OCI-LY7 (cell line): ENCODE measurements around the gene TFRC. TPM values are rescaled to one million over a fixed set of nuclear protein-coding genes. Genes with fewer than 3 reads are reported as not detected.
"Not testable (repeated sequence)": the region's sequence is repeated elsewhere in the genome, so short reads cannot be mapped to it uniquely, and the experiment has no call there.

Experiments
- BruUV-seq: library from RNA; stranded (reverse); fragments of 400-500 nt; replicated peaks from 2 replicates; lab custom pipeline; 2021; lab: Mats Ljungman, UMichigan
- CTCF ChIA-PET: fragments of 300-600 bp; sonication (Branson Sonifier 250); formaldehyde crosslinking; loops from one replicate; lab custom pipeline; 2022; ENCODE audit warnings: antibody characterized with exemption; ENCODE audit not compliant: unreplicated experiment; lab: Charles Lee
- POLR2A ChIA-PET: fragments of 300-600 bp; sonication (Branson Sonifier 250); formaldehyde crosslinking; loops from one replicate; lab custom pipeline; 2022; ENCODE audit warnings: antibody characterized with exemption; lab: Charles Lee
- DNase-seq: peaks from one replicate; pipeline ENCODE4 v3.0.0-alpha.2; 2015; ENCODE audit warnings: low spot score
- H2AFZ ChIP-seq: fragments of 200-600 bp; sonication (generic), shearing (Covaris generic); 2 replicates; pipeline ENCODE4 v1.6.1; 2014; ENCODE audit warnings: mild to moderate bottlenecking, antibody characterized with exemption, low read length, moderate library complexity
- H3K27ac ChIP-seq: fragments of 200-600 bp; sonication (generic); 2 replicates; pipeline ENCODE4 v1.5.1; 2014; ENCODE audit warnings: mixed run types, low read depth, mild to moderate bottlenecking, moderate library complexity, low read length, inconsistent platforms; ENCODE audit not compliant: poor library complexity, severe bottlenecking
- H3K36me3 ChIP-seq: fragments of 200-600 bp; sonication (generic); 2 replicates; pipeline ENCODE4 v1.6.1; 2014; ENCODE audit warnings: mild to moderate bottlenecking, antibody characterized with exemption, low read length, moderate library complexity, mixed read lengths; ENCODE audit not compliant: insufficient read depth
- H3K4me1 ChIP-seq: fragments of 200-600 bp; sonication (generic); 2 replicates; pipeline ENCODE4 v1.5.1; 2014; ENCODE audit warnings: mild to moderate bottlenecking, low read length; ENCODE audit not compliant: insufficient read depth, poor library complexity, severe bottlenecking
- H3K4me2 ChIP-seq: fragments of 200-600 bp; sonication (generic); 2 replicates; pipeline ENCODE4 v1.6.1; 2014; ENCODE audit warnings: mild to moderate bottlenecking, low read length
- H3K4me3 ChIP-seq: fragments of 200-600 bp; sonication (generic); 2 replicates; pipeline ENCODE4 v1.5.1; 2014; ENCODE audit warnings: mild to moderate bottlenecking, low read depth, low read length; ENCODE audit not compliant: poor library complexity, severe bottlenecking
- H3K79me2 ChIP-seq: fragments of 200-600 bp; sonication (generic); 2 replicates; pipeline ENCODE4 v1.6.1; 2016; ENCODE audit warnings: low read depth, mild to moderate bottlenecking, low read length, moderate library complexity, mixed read lengths; ENCODE audit not compliant: insufficient read depth
- H3K9me2 ChIP-seq: fragments of 200-600 bp; sonication (generic); 2 replicates; pipeline ENCODE4 v1.6.1; 2016; ENCODE audit warnings: mild to moderate bottlenecking, low read length, mixed read lengths; ENCODE audit not compliant: insufficient read depth
- H3K9me3 ChIP-seq: fragments of 200-600 bp; sonication (generic); 2 replicates; pipeline ENCODE4 v1.6.1; 2014; ENCODE audit warnings: mild to moderate bottlenecking, mixed run types, low read length, mixed read lengths
- H4K20me1 ChIP-seq: fragments of 200-600 bp; sonication (generic); 2 replicates; pipeline ENCODE4 v1.6.1; 2014; ENCODE audit warnings: mild to moderate bottlenecking, antibody characterized with exemption, low read length, moderate library complexity, mixed read lengths; ENCODE audit not compliant: insufficient read depth
- CTCF ChIP-seq: fragments of 200-600 bp; sonication (generic); conservative IDR thresholded peaks from 2 replicates; pipeline ENCODE4 v1.5.1; 2014; ENCODE audit warnings: mild to moderate bottlenecking, antibody characterized with exemption, low read length, moderate library complexity, mixed read lengths
- EZH2phosphoT487 ChIP-seq: fragments of 200-600 bp; sonication (generic); IDR thresholded peaks from 2 replicates; pipeline ENCODE4 v1.6.1; 2018; ENCODE audit warnings: low read depth, borderline replicate concordance, mild to moderate bottlenecking, mixed run types, antibody characterized with exemption, low read length, moderate library complexity, mixed read lengths
- intact Hi-C: fragments of 100-400 bp; cut with micrococcal nuclease; formaldehyde crosslinking; loops from one replicate; pipeline ENCODE4 v1.10.0; 2022; ENCODE audit not compliant: unreplicated experiment
- total RNA-seq, 2 experiments: library from RNA; depleted of rRNA in 1 of 2; stranded (reverse); fragments of >200 nt in 1 of 2; shearing (Covaris generic) in 1 of 2; gene quantifications; 2 replicates each; pipeline ENCODE4 v1.2.3, GENCODE V29; 2014 to 2022

The TFRC gene
- total RNA-seq, 2 experiments from 2014 or later: 127 to 236 TPM

GRCh38 chr3:196111939-196112386 lies 30.1 kb upstream of the TFRC start:
- Histone ChIP-seq H3K36me3 (no peaks in the 10 kb centered on the region), H3K9me3 (no peaks in the 10 kb centered on the region), H3K4me3 (no peak overlapping the region), H2AFZ (no peak overlapping the region; the same call in 1 of the 2 replicates), H3K9me2 (no peaks in the 10 kb centered on the region), H4K20me1 (no peaks in the 10 kb centered on the region), H3K4me2 (no peak overlapping the region), H3K4me1 (peaks cover 10% of the 10 kb centered on the region), H3K79me2 (no peaks in the 10 kb centered on the region), H3K27ac (no peak overlapping the region)
- CTCF ChIA-PET: no interaction called here
- TF ChIP-seq EZH2phosphoT487: no peak
- no peak for TF ChIP-seq CTCF
- BruUV-seq: no TSS peak
- no peak for DNase-seq
- intact Hi-C loops: no loop called here
- POLR2A ChIA-PET: interaction anchor here (0.6 to 1.1 kb wide), 3 partner anchors 69 to 256 kb away, joined by 3 to 4 read pairs (median 4); no protein-coding TSS in a partner anchor

- no peak overlapping the region for H3K27ac ChIP-seq
- no peaks in the 10 kb centered on the region for H4K20me1 ChIP-seq
- BruUV-seq: no TSS peak
- no peaks in the 10 kb centered on the region for H3K79me2 ChIP-seq
- no peak for DNase-seq
- TF ChIP-seq EZH2phosphoT487 (no peak), CTCF (no peak)
- no peaks in the 10 kb centered on the region for H3K4me1 ChIP-seq
- H3K9me3 ChIP-seq: no peaks in the 10 kb centered on the region
- POLR2A ChIA-PET: interaction anchor here (0.9 to 1.2 kb wide), 2 partner anchors 9 to 11 kb away, joined by 3 to 4 read pairs; no protein-coding TSS in a partner anchor
- CTCF ChIA-PET: no interaction called here
- no peak overlapping the region for H3K4me3 ChIP-seq
- no peak overlapping the region for H2AFZ ChIP-seq
- H3K4me2 ChIP-seq: no peak overlapping the region
- intact Hi-C loops: no loop called here
- H3K9me2 ChIP-seq: no peaks in the 10 kb centered on the region
- H3K36me3 ChIP-seq: no peaks in the 10 kb centered on the region
Observed at GRCh38 chr3:196108075-196108743, 26.3 kb upstream of the TFRC start.

- H3K27ac ChIP-seq, H4K20me1 ChIP-seq, H3K4me3 ChIP-seq, DNase-seq, H3K36me3 ChIP-seq, H3K9me2 ChIP-seq, BruUV-seq, H3K4me2 ChIP-seq, H3K79me2 ChIP-seq, H3K4me1 ChIP-seq, H3K9me3 ChIP-seq, H2AFZ ChIP-seq, intact Hi-C loops: not testable (repeated sequence)
- ChIA-PET POLR2A (interaction anchor here (1.2 kb wide), 1 partner anchor 11 kb away, joined by 6 read pairs; no protein-coding TSS in a partner anchor), CTCF (interaction anchor here (0.6 kb wide), 1 partner anchor 12 kb away, joined by 3 read pairs; no protein-coding TSS in a partner anchor)
Observed at GRCh38 chr3:196104707-196105106, 22.8 kb upstream of the TFRC start.

GRCh38 chr3:196098365-196098980 lies 16.6 kb upstream of the TFRC start:
- not testable (repeated sequence) for BruUV-seq, H3K27ac ChIP-seq
- POLR2A ChIA-PET: interaction anchor here (0.7 to 1.4 kb wide), 2 partner anchors 16 to 632 kb away, joined by 3 to 4 read pairs; no protein-coding TSS in a partner anchor

More at GRCh38 chr3:196098365-196098980, 16.6 kb upstream of the TFRC start:
- H3K4me1 ChIP-seq: peaks cover 14% of the 10 kb centered on the region
- H3K9me2 ChIP-seq, intact Hi-C loops, DNase-seq, H3K9me3 ChIP-seq, H3K4me3 ChIP-seq, H2AFZ ChIP-seq, CTCF ChIA-PET, H3K36me3 ChIP-seq, H4K20me1 ChIP-seq, H3K4me2 ChIP-seq, H3K79me2 ChIP-seq: not testable (repeated sequence)
